ENCODE data around the gene STAM2.

- TF ChIP-seq ZFP30 (CRISPR knock-in tag; IDR thresholded peaks at IDR 0.05), result no peak
- no peak for TF ChIP-seq GLIS3 (CRISPR knock-in tag; IDR thresholded peaks at IDR 0.05)
- no peak for TF ChIP-seq ZNF8 (CRISPR knock-in tag; IDR thresholded peaks at IDR 0.05)
- TF ChIP-seq RARB (CRISPR knock-in tag; IDR thresholded peaks at IDR 0.05), result no peak
- TF ChIP-seq, protein P1, sequence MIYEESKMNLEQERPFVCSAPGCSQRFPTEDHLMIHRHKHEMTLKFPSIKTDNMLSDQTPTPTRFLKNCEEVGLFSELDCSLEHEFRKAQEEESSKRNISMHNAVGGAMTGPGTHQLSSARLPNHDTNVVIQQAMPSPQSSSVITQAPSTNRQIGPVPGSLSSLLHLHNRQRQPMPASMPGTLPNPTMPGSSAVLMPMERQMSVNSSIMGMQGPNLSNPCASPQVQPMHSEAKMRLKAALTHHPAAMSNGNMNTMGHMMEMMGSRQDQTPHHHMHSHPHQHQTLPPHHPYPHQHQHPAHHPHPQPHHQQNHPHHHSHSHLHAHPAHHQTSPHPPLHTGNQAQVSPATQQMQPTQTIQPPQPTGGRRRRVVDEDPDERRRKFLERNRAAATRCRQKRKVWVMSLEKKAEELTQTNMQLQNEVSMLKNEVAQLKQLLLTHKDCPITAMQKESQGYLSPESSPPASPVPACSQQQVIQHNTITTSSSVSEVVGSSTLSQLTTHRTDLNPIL (CRISPR knock-in tag; IDR thresholded peaks at IDR 0.05; ENCODE audit: low read depth), result no peak
- TF ChIP-seq BACH2 (CRISPR knock-in tag; IDR thresholded peaks at IDR 0.05; ENCODE audit: borderline replicate concordance), result no peak
- no peak for TF ChIP-seq TSHZ2 (CRISPR knock-in tag; IDR thresholded peaks at IDR 0.05)
- TF ChIP-seq PATZ1 (CRISPR knock-in tag; IDR thresholded peaks at IDR 0.05; ENCODE audit: borderline replicate concordance), result no peak
- no peak for TF ChIP-seq PPARA (CRISPR knock-in tag; IDR thresholded peaks at IDR 0.05; ENCODE audit: borderline replicate concordance)
- no peak for TF ChIP-seq POU6F1 (CRISPR knock-in tag; IDR thresholded peaks at IDR 0.05; ENCODE audit: borderline replicate concordance, low read depth)
- no peak for TF ChIP-seq OSR1 (CRISPR knock-in tag; IDR thresholded peaks at IDR 0.05)
- TF ChIP-seq ARNTL (CRISPR knock-in tag; IDR thresholded peaks at IDR 0.05; ENCODE audit: borderline replicate concordance, low read depth), result no peak
Measured at GRCh38 chr2:152198499-152198898, 22.9 kb upstream of the STAM2 start.

All from SK-N-SH treated with all-trans-retinoic acid at 6 μM for 48 hours (cell line).